ENCODE results near the gene VPS13D. TPM values are rescaled to one million over a fixed set of nuclear protein-coding genes. Genes with fewer than 3 reads are reported as not detected.

Gene VPS13D
- total and polyA plus RNA-seq, 10 of the 15 experiments (the other 5 are each of a cell fraction or from before 2014, with no cell fraction given) = 1.4 to 16.9 (median 8.5) TPM

DNA sequence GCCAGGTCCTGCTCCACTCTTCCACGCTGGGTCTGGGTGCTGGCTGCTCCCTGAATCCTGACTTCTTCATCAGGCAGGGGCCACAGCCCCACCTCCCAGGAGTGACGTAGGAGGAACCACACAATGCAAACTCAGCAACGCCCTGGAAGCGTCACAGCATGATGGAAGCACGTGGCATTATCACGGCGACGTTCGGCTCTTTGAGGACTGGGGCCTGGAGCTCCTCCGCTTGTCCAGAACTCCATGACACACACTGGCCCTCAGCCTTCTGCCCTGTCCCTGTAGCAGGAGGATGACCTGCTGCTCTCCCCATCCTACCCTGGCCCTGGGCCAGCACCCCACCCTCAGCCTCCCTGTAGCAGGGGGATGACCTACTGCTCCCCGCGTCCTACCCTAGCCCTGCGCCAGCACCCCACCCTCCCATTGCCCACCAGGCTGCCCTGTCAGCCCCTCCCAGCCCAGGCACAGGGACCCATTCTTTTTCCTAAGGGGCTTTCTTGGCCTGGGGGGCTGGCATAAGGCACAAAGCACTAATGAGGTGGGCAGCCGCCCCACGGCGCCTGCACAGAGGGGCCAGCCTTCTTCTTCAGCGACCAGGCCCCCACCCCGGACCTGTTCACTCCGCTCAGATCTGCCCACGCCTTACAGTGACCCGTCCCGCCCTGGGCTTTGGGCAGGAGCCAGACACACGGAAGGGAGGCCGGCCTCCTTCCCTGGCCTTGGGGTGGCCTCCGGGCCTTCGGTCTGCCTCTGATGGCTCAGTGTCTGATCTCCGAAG, 322.5 kb downstream of the VPS13D start (continued):
- TF ChIP-seq MEF2B (IDR thresholded peaks at IDR 0.05; ENCODE audit: partially characterized antibody, poor library complexity, severe bottlenecking) (no peak), RAD21 (IDR thresholded peaks at IDR 0.05; ENCODE audit: insufficient read depth, low read depth, low read length) (no peak), ZNF24 (IDR thresholded peaks at IDR 0.05) (no peak)
- TF ChIP-seq, protein P1, sequence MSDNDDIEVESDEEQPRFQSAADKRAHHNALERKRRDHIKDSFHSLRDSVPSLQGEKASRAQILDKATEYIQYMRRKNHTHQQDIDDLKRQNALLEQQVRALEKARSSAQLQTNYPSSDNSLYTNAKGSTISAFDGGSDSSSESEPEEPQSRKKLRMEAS (IDR thresholded peaks at IDR 0.05; ENCODE audit: low read depth, low read length) = no peak
- TF ChIP-seq, protein P2, sequence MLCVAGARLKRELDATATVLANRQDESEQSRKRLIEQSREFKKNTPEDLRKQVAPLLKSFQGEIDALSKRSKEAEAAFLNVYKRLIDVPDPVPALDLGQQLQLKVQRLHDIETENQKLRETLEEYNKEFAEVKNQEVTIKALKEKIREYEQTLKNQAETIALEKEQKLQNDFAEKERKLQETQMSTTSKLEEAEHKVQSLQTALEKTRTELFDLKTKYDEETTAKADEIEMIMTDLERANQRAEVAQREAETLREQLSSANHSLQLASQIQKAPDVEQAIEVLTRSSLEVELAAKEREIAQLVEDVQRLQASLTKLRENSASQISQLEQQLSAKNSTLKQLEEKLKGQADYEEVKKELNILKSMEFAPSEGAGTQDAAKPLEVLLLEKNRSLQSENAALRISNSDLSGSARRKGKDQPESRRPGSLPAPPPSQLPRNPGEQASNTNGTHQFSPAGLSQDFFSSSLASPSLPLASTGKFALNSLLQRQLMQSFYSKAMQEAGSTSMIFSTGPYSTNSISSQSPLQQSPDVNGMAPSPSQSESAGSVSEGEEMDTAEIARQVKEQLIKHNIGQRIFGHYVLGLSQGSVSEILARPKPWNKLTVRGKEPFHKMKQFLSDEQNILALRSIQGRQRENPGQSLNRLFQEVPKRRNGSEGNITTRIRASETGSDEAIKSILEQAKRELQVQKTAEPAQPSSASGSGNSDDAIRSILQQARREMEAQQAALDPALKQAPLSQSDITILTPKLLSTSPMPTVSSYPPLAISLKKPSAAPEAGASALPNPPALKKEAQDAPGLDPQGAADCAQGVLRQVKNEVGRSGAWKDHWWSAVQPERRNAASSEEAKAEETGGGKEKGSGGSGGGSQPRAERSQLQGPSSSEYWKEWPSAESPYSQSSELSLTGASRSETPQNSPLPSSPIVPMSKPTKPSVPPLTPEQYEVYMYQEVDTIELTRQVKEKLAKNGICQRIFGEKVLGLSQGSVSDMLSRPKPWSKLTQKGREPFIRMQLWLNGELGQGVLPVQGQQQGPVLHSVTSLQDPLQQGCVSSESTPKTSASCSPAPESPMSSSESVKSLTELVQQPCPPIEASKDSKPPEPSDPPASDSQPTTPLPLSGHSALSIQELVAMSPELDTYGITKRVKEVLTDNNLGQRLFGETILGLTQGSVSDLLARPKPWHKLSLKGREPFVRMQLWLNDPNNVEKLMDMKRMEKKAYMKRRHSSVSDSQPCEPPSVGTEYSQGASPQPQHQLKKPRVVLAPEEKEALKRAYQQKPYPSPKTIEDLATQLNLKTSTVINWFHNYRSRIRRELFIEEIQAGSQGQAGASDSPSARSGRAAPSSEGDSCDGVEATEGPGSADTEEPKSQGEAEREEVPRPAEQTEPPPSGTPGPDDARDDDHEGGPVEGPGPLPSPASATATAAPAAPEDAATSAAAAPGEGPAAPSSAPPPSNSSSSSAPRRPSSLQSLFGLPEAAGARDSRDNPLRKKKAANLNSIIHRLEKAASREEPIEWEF (IDR thresholded peaks at IDR 0.05; ENCODE audit: insufficient replicate concordance, low read depth, low read length) = no peak
